Nephron progenitor cell (in vitro differentiated cells): ENCODE measurements around the gene CENPO.
"Not testable (repeated sequence)": the region's sequence is repeated elsewhere in the genome, so short reads cannot be mapped to it uniquely, and the experiment has no call there.

Experiments used
- DNase-seq: peaks from one replicate; pipeline ENCODE4 v3.0.0; 2021
- H3K27ac Mint-ChIP-seq: 2 replicates; pipeline ENCODE4 v1.8.0; 2021; ENCODE audit warnings: mild to moderate bottlenecking, moderate library complexity, mixed read lengths
- H3K27me3 Mint-ChIP-seq: 2 replicates; pipeline ENCODE4 v1.8.0; 2021; ENCODE audit warnings: mild to moderate bottlenecking, low read depth, mixed read lengths; ENCODE audit not compliant: poor library complexity
- H3K36me3 Mint-ChIP-seq: 2 replicates; pipeline ENCODE4 v1.8.0; 2021; ENCODE audit warnings: low read depth, mixed read lengths
- H3K4me1 Mint-ChIP-seq: 2 replicates; pipeline ENCODE4 v1.8.0; 2021; ENCODE audit warnings: mixed read lengths
- H3K4me3 Mint-ChIP-seq: 2 replicates; pipeline ENCODE4 v1.8.0; 2021; ENCODE audit warnings: mild to moderate bottlenecking, moderate library complexity, mixed read lengths
- H3K9me3 Mint-ChIP-seq: 2 replicates; pipeline ENCODE4 v1.8.0; 2021; ENCODE audit warnings: mild to moderate bottlenecking, moderate library complexity, mixed read lengths
- CTCF ChIP-seq: fragments of 200-600 bp; sonication (generic); IDR thresholded peaks from 2 replicates; pipeline ENCODE4 v1.5.0; 2021; ENCODE audit warnings: antibody characterized with exemption

CENPO gene

GRCh38 chr2:24792542-24792873 lies 717 bp upstream of the CENPO start:
- TF ChIP-seq CTCF = no peak
- Mint-ChIP-seq H3K9me3 (peaks cover 11% of the 10 kb centered on the region), H3K4me1 (peaks cover 57% of the 10 kb centered on the region), H3K36me3 (peaks cover 47% of the 10 kb centered on the region), H3K27me3 (peaks cover 3% of the 10 kb centered on the region), H3K27ac (peak overlapping the region; percentile 100), H3K4me3 (peak overlapping the region; percentile 98)
- DNase-seq = no peak

GRCh38 chr2:24793761-24794435 lies 673 bp downstream of the CENPO start:
- peaks cover under 1% of the 10 kb centered on the region for H3K27me3 Mint-ChIP-seq
- peaks cover 53% of the 10 kb centered on the region for H3K36me3 Mint-ChIP-seq

GRCh38 chr2:24797644-24798043 lies 4.4 kb downstream of the CENPO start:
- Mint-ChIP-seq H3K4me3 (no peak overlapping the region), H3K27me3 (no peaks in the 10 kb centered on the region), H3K4me1 (peaks cover 24% of the 10 kb centered on the region), H3K9me3 (peaks cover 51% of the 10 kb centered on the region), H3K27ac (no peak overlapping the region), H3K36me3 (peaks cover 80% of the 10 kb centered on the region)
- no peak for DNase-seq
- TF ChIP-seq CTCF = no peak

More at GRCh38 chr2:24793761-24794435, 673 bp downstream of the CENPO start:
- peak overlapping the region; percentile 100 for H3K27ac Mint-ChIP-seq
- DNase-seq = peak; percentile 52
- H3K4me1 Mint-ChIP-seq = peaks cover 53% of the 10 kb centered on the region
- H3K9me3 Mint-ChIP-seq = peaks cover 25% of the 10 kb centered on the region
- TF ChIP-seq CTCF = no peak
- peak overlapping the region; percentile 98 for H3K4me3 Mint-ChIP-seq

- not testable (repeated sequence) for DNase-seq, H3K27ac Mint-ChIP-seq, H3K4me3 Mint-ChIP-seq, H3K27me3 Mint-ChIP-seq, H3K4me1 Mint-ChIP-seq
- H3K36me3 Mint-ChIP-seq = peaks cover 99% of the 10 kb centered on the region
- H3K9me3 Mint-ChIP-seq = peaks cover 79% of the 10 kb centered on the region
These were observed 7.3 kb downstream of the CENPO start for GRCh38 chr2:24800487-24800886.

GRCh38 chr2:24805811-24806660 lies 12.8 kb downstream of the CENPO start:
- not testable (repeated sequence) for DNase-seq, H3K27ac Mint-ChIP-seq, H3K4me3 Mint-ChIP-seq, H3K4me1 Mint-ChIP-seq, H3K27me3 Mint-ChIP-seq
- Mint-ChIP-seq H3K9me3 (peaks cover 77% of the 10 kb centered on the region), H3K36me3 (peaks cover 95% of the 10 kb centered on the region)

GRCh38 chr2:24806661-24807036 lies 13.4 kb downstream of the CENPO start:
- DNase-seq = no peak
- TF ChIP-seq CTCF = no peak
- Mint-ChIP-seq H3K27ac (no peak overlapping the region), H3K4me1 (no peaks in the 10 kb centered on the region), H3K9me3 (peaks cover 71% of the 10 kb centered on the region), H3K4me3 (no peak overlapping the region), H3K27me3 (peaks cover 8% of the 10 kb centered on the region), H3K36me3 (peaks cover 95% of the 10 kb centered on the region)
